Measurements from ENCODE around the gene ZNF48.

DNA sequence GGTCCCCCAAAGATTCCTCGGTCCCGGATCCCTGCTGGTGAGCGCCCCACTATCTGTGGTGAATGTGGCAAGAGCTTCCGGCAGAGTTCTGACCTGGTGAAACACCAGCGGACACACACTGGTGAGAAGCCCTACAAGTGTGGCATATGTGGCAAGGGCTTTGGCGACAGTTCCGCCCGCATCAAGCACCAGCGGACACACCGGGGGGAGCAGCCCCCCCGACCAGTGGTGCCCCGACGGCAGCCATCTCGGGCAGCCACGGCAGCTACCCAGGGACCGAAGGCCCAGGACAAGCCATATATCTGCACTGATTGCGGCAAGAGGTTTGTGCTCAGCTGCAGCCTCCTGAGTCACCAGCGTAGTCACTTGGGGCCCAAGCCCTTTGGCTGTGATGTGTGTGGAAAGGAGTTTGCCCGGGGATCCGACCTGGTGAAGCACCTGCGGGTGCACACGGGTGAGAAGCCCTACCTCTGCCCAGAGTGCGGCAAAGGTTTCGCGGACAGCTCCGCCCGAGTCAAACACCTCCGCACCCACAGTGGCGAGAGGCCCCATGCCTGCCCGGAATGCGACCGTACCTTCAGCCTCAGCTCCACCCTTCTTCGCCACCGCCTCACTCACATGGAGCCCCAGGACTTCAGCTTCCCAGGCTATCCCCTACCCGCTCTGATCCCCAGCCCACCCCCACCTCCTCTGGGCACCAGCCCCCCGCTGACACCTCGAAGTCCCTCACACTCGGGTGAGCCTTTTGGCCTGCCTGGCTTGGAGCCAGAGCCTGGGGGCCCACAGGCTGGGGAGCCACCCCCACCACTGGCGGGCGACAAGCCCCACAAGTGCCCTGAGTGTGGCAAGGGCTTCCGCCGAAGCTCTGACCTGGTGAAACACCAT lies 2.8 kb downstream of the ZNF48 start:
- no peak for TF ChIP-seq POLR2A (IDR thresholded peaks at IDR 0.05)
- TF ChIP-seq, protein P1, sequence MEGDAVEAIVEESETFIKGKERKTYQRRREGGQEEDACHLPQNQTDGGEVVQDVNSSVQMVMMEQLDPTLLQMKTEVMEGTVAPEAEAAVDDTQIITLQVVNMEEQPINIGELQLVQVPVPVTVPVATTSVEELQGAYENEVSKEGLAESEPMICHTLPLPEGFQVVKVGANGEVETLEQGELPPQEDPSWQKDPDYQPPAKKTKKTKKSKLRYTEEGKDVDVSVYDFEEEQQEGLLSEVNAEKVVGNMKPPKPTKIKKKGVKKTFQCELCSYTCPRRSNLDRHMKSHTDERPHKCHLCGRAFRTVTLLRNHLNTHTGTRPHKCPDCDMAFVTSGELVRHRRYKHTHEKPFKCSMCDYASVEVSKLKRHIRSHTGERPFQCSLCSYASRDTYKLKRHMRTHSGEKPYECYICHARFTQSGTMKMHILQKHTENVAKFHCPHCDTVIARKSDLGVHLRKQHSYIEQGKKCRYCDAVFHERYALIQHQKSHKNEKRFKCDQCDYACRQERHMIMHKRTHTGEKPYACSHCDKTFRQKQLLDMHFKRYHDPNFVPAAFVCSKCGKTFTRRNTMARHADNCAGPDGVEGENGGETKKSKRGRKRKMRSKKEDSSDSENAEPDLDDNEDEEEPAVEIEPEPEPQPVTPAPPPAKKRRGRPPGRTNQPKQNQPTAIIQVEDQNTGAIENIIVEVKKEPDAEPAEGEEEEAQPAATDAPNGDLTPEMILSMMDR (IDR thresholded peaks at IDR 0.05) = no peak
